Ramos (cell line): ENCODE results near the gene SLC29A1.

Experiments
- in situ Hi-C: fragments of 300-500 bp; cut with MboI; formaldehyde crosslinking; loops from one replicate; pipeline ENCODE4 v1.14.3; 2022; ENCODE audit warnings: low sequenced_read_pairs; ENCODE audit not compliant: unreplicated experiment

Gene SLC29A1

DNA sequence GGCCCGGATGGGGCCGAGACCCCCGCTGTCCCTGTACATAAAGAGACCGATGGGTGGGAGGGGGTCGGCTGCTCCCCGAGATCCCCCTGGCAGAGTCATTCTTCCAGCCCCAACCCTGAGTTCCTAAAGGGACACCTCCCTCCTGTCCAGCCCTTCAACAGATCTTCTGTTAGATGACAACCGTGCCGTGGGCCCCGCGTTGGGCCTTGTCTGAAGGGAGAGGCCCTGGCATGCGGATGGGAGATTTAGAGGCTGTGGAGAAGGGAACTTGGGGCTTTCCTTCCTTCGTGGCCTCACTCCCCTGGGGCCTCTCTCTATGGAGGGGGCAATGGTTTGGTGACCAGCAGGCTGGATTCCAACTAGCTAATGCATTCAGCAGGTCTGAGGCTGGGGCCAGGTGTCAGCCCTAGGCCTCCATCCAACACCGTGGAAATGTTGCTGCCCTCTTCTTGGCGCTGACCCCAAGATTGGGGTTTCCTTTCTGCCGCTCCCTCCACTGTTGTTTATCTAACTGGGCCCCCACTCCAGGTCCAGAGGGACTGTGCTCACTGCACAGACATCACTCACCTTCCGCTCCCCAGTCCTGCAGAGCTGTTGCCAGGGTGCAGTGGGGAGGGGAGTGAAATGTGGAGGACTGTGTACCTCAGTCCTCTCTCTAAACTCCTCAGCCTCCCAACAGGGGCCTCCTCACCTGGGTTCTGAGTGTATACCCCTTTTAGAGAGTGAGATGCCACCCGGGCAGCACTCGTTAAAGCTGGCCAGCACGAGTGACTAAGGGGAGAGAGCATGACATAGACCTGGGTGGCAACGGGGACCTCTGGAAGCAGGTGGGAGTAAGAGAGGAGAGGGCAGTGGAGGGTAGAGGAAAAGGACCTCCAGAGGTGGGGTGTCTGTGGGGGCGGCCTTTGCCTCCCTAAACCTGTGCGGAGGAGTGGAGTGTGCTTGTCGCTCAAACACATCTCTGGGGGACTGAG is 53.6 kb downstream of the SLC29A1 start:
- in situ Hi-C loops: no loop called here

DNA sequence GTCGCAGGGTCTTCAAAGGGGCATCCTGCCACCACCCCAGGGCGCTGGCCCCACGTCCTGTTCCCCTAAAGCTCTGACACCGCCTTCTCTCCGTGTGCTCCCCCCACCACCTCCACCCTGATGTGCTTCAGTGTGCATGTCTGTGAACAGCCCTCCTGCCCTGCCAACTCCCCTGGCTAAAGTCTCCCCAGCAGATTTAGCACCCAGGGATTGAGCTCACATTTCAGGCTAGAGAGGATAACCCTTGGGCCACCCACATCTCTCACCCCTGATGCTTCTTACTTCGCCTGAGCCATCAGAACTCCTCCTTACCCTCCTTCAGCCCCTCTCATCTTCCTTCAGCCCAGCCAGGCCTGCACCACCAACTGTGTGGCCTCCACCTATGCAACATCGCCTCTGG is 54.4 kb downstream of the SLC29A1 start:
- in situ Hi-C loops: no loop called here

DNA sequence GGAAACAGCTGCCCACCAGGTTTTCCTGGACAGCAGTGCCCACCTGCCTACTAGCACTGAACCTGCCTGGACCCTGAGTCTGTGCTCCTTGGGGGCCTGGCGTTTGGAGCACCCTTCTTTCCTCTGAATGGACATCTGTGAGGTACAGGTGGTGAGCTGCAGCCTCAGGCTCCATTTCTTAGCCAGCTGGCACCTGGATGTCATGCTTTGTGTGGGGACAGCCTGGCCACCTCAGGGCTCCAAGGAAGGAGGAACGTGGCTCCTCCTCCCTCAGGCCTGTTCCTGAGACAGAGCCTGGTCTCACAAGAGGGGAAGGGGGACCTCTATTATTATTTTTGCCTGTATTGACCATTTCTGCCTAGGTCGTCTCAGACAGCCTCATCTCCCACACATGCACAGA is 54.9 kb downstream of the SLC29A1 start:
- in situ Hi-C loops: no loop called here

DNA sequence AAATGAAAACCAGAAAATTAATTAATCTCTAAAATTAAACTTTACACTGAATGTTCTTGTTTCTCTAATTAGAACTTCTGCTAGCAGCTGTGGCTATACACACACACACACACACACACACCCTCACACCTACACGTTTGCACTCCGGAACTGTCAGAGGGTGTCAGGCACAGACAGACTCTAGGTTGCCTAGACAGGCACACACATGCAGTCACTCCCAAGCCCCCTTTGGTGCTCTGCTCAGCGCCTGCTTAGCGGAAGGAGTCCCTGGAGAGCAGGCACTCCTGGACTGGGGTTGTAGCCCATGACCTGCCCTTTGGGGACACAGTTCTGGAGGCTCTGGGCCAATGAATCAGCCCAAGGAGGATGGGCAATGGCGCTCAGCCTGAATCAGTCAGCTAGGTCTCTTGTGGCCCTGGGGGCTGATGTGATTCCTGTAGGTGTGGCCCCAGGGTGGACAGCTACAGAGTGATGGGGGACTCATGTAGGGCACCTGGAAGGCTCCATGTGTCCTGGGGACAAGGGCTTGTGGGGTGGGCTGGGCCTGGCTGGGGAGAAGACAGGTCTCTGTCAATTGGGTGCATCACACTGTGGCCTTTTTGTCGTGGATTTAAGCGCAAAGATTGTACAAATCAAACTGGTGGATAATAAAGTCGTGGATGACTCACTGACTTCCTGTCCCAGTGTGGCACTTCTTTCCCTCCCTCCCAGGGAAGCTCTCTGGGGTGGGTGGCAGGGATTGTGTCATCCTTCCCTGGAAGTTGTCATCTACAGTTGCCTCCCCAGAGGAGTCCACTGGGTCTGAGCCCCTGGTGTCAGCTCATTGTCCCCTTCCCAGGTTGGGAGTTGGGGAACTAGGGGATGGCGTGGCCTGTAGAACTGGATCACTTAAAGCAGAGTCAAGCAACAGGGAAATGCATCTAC is 55.6 kb downstream of the SLC29A1 start:
- in situ Hi-C loops: no loop called here
